CD14-positive monocyte (primary cell): ENCODE measurements around the gene ZNF808. TPM values are rescaled to one million over a fixed set of nuclear protein-coding genes. Genes with fewer than 3 reads are reported as not detected.

Source experiments
- DNase-seq, 3 donors: peaks; one replicate each; pipeline ENCODE4 v3.0.0-alpha.2; 2011 to 2022
- H2AFZ ChIP-seq: 2 replicates; pipeline ENCODE4 v1.6.0; 2012; ENCODE audit warnings: mild to moderate bottlenecking, low read depth, low read length, inconsistent platforms; ENCODE audit not compliant: insufficient read depth, poor library complexity, severe bottlenecking
- H3K27ac ChIP-seq, 2 donors: 1 replicate in 1 of 2; 2 replicates in 1 of 2; pipeline ENCODE4 v1.5.1; 2012 to 2013; ENCODE audit warnings: low read length in 2 of 2, control low read depth in 1 of 2, inconsistent platforms in 1 of 2, low read depth in 1 of 2, mild to moderate bottlenecking in 1 of 2
- H3K27me3 ChIP-seq, 2 donors: one replicate each; pipeline versions ENCODE4 v1.6.0 to v1.6.1; 2011 to 2013; ENCODE audit warnings: low read length in 2 of 2; ENCODE audit not compliant: control insufficient read depth in 2 of 2, insufficient read depth in 2 of 2
- H3K36me3 ChIP-seq, 2 donors: replicated peaks in 1 of 2; 1 replicate in 1 of 2; 2 replicates in 1 of 2; pipeline versions ENCODE4 v1.5.1 to v1.6.1; 2012 to 2013; ENCODE audit warnings: low read length in 2 of 2, control low read depth in 1 of 2, inconsistent platforms in 1 of 2, mild to moderate bottlenecking in 1 of 2; ENCODE audit not compliant: insufficient read depth in 2 of 2, control insufficient read depth in 1 of 2
- H3K4me1 ChIP-seq, 2 donors: 1 replicate in 1 of 2; 2 replicates in 1 of 2; pipeline versions ENCODE4 v1.5.1 to v1.6.1; 2012 to 2013; ENCODE audit warnings: low read length in 2 of 2, control low read depth in 1 of 2, inconsistent platforms in 1 of 2, mild to moderate bottlenecking in 1 of 2, moderate library complexity in 1 of 2; ENCODE audit not compliant: insufficient read depth in 2 of 2, control insufficient read depth in 1 of 2
- H3K4me2 ChIP-seq: replicated peaks from 2 replicates; pipeline ENCODE3; 2012; ENCODE audit warnings: low read length, moderate library complexity, mild to moderate bottlenecking; ENCODE audit not compliant: poor library complexity, severe bottlenecking; ENCODE audit errors: extremely low read depth
- H3K4me3 ChIP-seq, 3 experiments: fragments of 200-600 bp in 1 of 3; sonication (generic) in 1 of 3; replicated peaks in 1 of 3; 1 replicate in 2 of 3; 2 replicates in 1 of 3; pipeline ENCODE4 v1.5.1; 2011 to 2013; ENCODE audit warnings: low read length in 3 of 3, mild to moderate bottlenecking in 3 of 3, control low read depth in 2 of 3, low read depth in 2 of 3, inconsistent platforms in 1 of 3, moderate library complexity in 1 of 3
- H3K79me2 ChIP-seq: 2 replicates; pipeline ENCODE4 v1.6.0; 2012; ENCODE audit warnings: mild to moderate bottlenecking, control low read depth, inconsistent platforms, low read length, moderate library complexity; ENCODE audit not compliant: insufficient read depth
- H3K9ac ChIP-seq: 2 replicates; pipeline ENCODE4 v1.6.0; 2017; ENCODE audit warnings: low read length, mild to moderate bottlenecking; ENCODE audit not compliant: insufficient read depth, poor library complexity, severe bottlenecking
- H3K9me3 ChIP-seq, 2 donors: replicated peaks in 1 of 2; 1 replicate in 1 of 2; 2 replicates in 1 of 2; pipeline versions ENCODE4 v1.5.1 to v1.6.1; 2012 to 2013; ENCODE audit warnings: low read length in 2 of 2, control low read depth in 1 of 2; ENCODE audit not compliant: control insufficient read depth in 1 of 2, insufficient read depth in 1 of 2
- H4K20me1 ChIP-seq: 2 replicates; pipeline ENCODE4 v1.6.0; 2012; ENCODE audit warnings: mild to moderate bottlenecking, low read length, control low read depth, moderate library complexity; ENCODE audit not compliant: insufficient read depth
- H3K27ac Mint-ChIP-seq, 7 donors: one replicate each; pipeline ENCODE4 v1.8.0; 2020; ENCODE audit warnings: mild to moderate bottlenecking in 7 of 7, mixed read lengths in 7 of 7, moderate library complexity in 6 of 7, inconsistent platforms in 2 of 7
- H3K27me3 Mint-ChIP-seq, 3 donors: one replicate each; pipeline ENCODE4 v1.8.0; 2021 to 2022; ENCODE audit warnings: low read depth in 3 of 3, mild to moderate bottlenecking in 3 of 3, mixed read lengths in 3 of 3, moderate library complexity in 3 of 3, inconsistent platforms in 1 of 3
- H3K36me3 Mint-ChIP-seq, 2 donors: one replicate each; pipeline ENCODE4 v1.8.0; 2020; ENCODE audit warnings: mixed read lengths in 2 of 2, inconsistent platforms in 1 of 2, mild to moderate bottlenecking in 1 of 2
- H3K4me1 Mint-ChIP-seq: one replicate; pipeline ENCODE4 v1.8.0; 2020; ENCODE audit warnings: mild to moderate bottlenecking, mixed read lengths
- H3K4me3 Mint-ChIP-seq, 2 donors: one replicate each; pipeline ENCODE4 v1.8.0; 2020; ENCODE audit warnings: mild to moderate bottlenecking in 2 of 2, mixed read lengths in 2 of 2, moderate library complexity in 1 of 2
- H3K9me3 Mint-ChIP-seq, 7 donors: one replicate each; pipeline ENCODE4 v1.8.0; 2020 to 2022; ENCODE audit warnings: mixed read lengths in 7 of 7, mild to moderate bottlenecking in 6 of 7, moderate library complexity in 6 of 7, inconsistent platforms in 2 of 7
- WGBS: methylation state at CpG from one replicate; pipeline ENCODE4 v1.1.5; 2013; ENCODE audit warnings: missing lambda C conversion rate; ENCODE audit not compliant: insufficient coverage; 5-methylcytosine and 5-hydroxymethylcytosine counted together
- intact Hi-C, 2 donors: fragments of 100-400 bp; cut with micrococcal nuclease; formaldehyde crosslinking; loops; one replicate each; pipeline versions ENCODE4 v1.15.0 to v1.15.1; 2023
- polyA plus RNA-seq, 3 donors: library from polyadenylated mRNA; depleted of rRNA in 1 of 3; unstranded in 2 of 3; stranded (reverse) in 1 of 3; fragments of 300-500 nt in 2 of 3; fragments of >200 nt in 1 of 3; fragmentation: Illumina TruSeq in 2 of 3; gene quantifications; 1 replicate in 2 of 3; 2 replicates in 1 of 3; pipeline ENCODE4 v1.2.3, GENCODE V29; 2012 to 2021
- TF ChIP-seq, protein P1 (sequence below): fragments of 200-600 bp; IDR thresholded peaks from one replicate; pipeline ENCODE4 v1.8.0; 2022; ENCODE audit warnings: antibody characterized with exemption, mild to moderate bottlenecking

ZNF808 gene
- polyA plus RNA-seq, 3 donors: 2.6 to 9.2 (median 3.4) TPM

GRCh38 chr19:52566121-52566520 is 38.7 kb downstream of the ZNF808 start:
- no peaks in the 10 kb centered on the region for H3K27me3 ChIP-seq
- WGBS: no CpG with 5 or more reads among the region's 6 CpGs
- no peak overlapping the region for H3K27ac Mint-ChIP-seq
- no peak overlapping the region for H3K4me2 ChIP-seq
- H3K4me3 ChIP-seq: no peak overlapping the region
- no peak overlapping the region for H3K4me3 Mint-ChIP-seq
- peaks cover 11% of the 10 kb centered on the region for H3K79me2 ChIP-seq
- peaks cover 12% of the 10 kb centered on the region for H3K4me1 Mint-ChIP-seq
- H3K36me3 Mint-ChIP-seq: peaks cover 13 to 33% of the 10 kb centered on the region in 2 donors
- H3K9me3 Mint-ChIP-seq: peaks cover 41 to 96% (median 88%) of the 10 kb centered on the region in 7 donors
- H3K27ac ChIP-seq: no peak overlapping the region
- H2AFZ ChIP-seq: no peak overlapping the region
- H3K9me3 ChIP-seq: peaks cover 74 to 82% of the 10 kb centered on the region in 2 donors
- intact Hi-C loops: no loop called here
- H3K36me3 ChIP-seq: peaks cover 0 to 36% of the 10 kb centered on the region in 2 donors
- no peaks in the 10 kb centered on the region for H4K20me1 ChIP-seq
- peaks cover 0 to 1% (median 0%) of the 10 kb centered on the region in 3 donors for H3K27me3 Mint-ChIP-seq
- H3K4me1 ChIP-seq: peaks cover 11 to 13% of the 10 kb centered on the region in 2 donors
- no peak overlapping the region for H3K9ac ChIP-seq
- TF ChIP-seq, protein P1, sequence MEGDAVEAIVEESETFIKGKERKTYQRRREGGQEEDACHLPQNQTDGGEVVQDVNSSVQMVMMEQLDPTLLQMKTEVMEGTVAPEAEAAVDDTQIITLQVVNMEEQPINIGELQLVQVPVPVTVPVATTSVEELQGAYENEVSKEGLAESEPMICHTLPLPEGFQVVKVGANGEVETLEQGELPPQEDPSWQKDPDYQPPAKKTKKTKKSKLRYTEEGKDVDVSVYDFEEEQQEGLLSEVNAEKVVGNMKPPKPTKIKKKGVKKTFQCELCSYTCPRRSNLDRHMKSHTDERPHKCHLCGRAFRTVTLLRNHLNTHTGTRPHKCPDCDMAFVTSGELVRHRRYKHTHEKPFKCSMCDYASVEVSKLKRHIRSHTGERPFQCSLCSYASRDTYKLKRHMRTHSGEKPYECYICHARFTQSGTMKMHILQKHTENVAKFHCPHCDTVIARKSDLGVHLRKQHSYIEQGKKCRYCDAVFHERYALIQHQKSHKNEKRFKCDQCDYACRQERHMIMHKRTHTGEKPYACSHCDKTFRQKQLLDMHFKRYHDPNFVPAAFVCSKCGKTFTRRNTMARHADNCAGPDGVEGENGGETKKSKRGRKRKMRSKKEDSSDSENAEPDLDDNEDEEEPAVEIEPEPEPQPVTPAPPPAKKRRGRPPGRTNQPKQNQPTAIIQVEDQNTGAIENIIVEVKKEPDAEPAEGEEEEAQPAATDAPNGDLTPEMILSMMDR: no peak
- no peak for DNase-seq

DNA sequence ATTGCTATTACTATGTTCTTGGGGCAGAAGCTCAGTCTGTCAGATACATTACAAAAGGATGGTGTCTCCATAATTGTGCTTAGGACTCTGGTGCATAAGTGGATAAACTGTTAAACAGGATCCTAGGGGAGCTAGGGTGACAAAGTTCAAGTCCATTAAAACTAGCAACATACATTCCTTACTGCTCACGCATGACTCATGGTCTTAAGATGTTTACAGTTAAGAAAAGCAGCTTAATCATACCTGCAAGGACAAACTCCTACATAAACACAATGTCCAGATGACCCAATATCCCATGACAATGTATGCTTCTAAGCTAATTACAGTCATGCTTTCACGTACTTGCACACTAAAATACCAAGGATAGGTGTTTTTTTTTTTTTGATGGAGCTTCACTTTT is 39.1 kb downstream of the ZNF808 start:
- TF ChIP-seq, protein P1: no peak
- no CpG with 5 or more reads among the region's 2 CpGs for WGBS
- DNase-seq: peak in 1 of 3 donors; percentile 4
- no peaks in the 10 kb centered on the region for H3K27me3 ChIP-seq
- Mint-ChIP-seq H3K4me1 (peaks cover 14% of the 10 kb centered on the region), H3K27ac (no peak overlapping the region), H3K4me3 (no peak overlapping the region), H3K27me3 (peaks cover 0 to 1% (median 0%) of the 10 kb centered on the region in 3 donors), H3K9me3 (peaks cover 42 to 96% (median 88%) of the 10 kb centered on the region in 7 donors), H3K36me3 (peaks cover 16 to 33% of the 10 kb centered on the region in 2 donors)
- H2AFZ ChIP-seq: no peak overlapping the region
- no peak overlapping the region for H3K4me2 ChIP-seq
- peaks cover 16% of the 10 kb centered on the region for H3K79me2 ChIP-seq
- H4K20me1 ChIP-seq: no peaks in the 10 kb centered on the region
- no peak overlapping the region for H3K4me3 ChIP-seq
- peaks cover 74 to 81% of the 10 kb centered on the region in 2 donors for H3K9me3 ChIP-seq
- peaks cover 0 to 33% of the 10 kb centered on the region in 2 donors for H3K36me3 ChIP-seq
- intact Hi-C loops: no loop called here
- H3K27ac ChIP-seq: no peak overlapping the region
- H3K4me1 ChIP-seq: peaks cover 11 to 13% of the 10 kb centered on the region in 2 donors
- H3K9ac ChIP-seq: no peak overlapping the region
